RWPE1 (cell line): ENCODE measurements around the gene TSPAN15.

Source experiments
- CTCF ChIA-PET: fragments of 350-600 bp; sonication (Branson Sonifier 250); formaldehyde crosslinking; extraction: SDS; loops from one replicate; lab custom pipeline; 2021; lab: Yijun Ruan, JAX
- POLR2A ChIA-PET: fragments of 400-600 bp; formaldehyde crosslinking; extraction: SDS; loops from one replicate; lab custom pipeline; 2020; ENCODE audit warnings: antibody characterized with exemption; ENCODE audit not compliant: low non-redundant PET; lab: Yijun Ruan, JAX
- DNase-seq: peaks from one replicate; pipeline ENCODE4 v3.0.0; 2012; ENCODE audit warnings: low spot score
- H3K27ac ChIP-seq: fragments of 450-650 bp; 2 replicates; pipeline ENCODE4 v1.5.1; 2017
- TF ChIP-seq, protein P1 (sequence below): fragments of 450-650 bp; conservative IDR thresholded peaks from 2 replicates; pipeline ENCODE4 v1.5.1; 2017; ENCODE audit warnings: low read depth, mild to moderate bottlenecking

The TSPAN15 gene

DNA sequence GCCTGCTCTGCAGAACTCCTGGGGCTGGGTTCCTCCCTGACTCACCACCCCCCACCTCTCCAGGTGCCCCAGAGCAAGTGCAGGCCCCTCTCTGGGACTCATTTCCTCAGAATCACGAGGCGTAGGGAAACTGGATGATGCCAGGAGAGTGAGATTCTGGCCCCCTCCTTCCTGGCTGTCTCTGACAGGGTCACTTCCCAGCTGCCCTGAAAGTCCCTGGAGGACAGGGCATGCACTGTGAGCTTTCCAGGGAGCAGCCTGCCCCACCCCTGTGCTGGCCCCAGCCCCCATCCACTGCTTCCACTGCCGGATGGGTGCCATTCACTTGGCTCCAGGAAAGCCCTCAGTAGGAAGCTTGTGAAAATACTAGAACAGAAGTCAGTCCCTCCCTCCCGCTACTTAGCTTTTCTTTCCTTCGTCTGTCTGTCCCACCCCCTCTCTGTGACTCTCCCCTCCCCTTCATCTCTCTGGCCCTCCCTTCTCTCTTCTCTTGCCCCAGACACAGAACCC, 44.9 kb upstream of the TSPAN15 start:
- POLR2A ChIA-PET: interaction anchor here (0.6 kb wide), 1 partner anchor 279 kb away, joined by 3 read pairs; no protein-coding TSS in a partner anchor
- peak overlapping the region; percentile 78 for H3K27ac ChIP-seq

DNA sequence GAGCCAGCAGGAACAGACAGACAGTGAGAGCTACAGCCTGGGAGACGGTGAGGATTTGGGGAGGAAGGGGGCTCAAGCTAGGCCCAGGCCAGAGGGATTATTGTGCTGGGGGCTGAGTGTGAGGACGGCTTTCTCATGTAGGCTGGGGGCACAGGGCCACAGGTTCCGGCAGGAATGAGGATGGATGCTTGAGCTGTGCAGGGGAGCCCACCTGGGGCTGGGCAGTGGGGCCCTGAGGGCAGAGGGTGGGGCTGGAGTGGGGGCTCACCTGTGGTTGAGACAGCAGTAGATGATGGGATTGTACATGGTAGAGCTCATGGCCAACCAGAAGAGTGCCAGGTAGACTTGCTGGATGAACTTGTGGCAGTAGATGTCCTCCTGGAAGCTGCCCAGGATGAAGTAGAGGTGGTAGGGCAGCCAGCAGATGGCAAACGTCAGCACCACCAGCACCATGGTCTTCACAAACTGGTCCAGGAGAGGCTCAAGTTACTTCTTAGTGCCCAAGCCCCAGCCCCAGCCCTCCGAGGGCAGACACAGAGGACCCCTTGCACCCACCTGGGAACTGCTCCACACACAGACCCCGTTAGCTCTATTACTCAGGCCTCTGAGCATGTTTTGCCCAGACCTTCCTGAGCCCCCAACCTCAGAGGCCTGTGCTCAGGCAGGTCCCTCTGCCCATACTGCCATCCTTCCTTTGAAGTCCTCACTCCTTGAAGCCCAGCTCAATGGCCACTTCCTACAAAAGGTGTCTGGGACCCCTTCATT, 44.3 kb upstream of the TSPAN15 start:
- POLR2A ChIA-PET: no interaction called here
- CTCF ChIA-PET: interaction anchor here (0.6 to 2.1 kb wide), 10 partner anchors 8 to 237 kb away, joined by 3 to 26 read pairs (median 3); no protein-coding TSS in a partner anchor
- TF ChIP-seq, protein P1, sequence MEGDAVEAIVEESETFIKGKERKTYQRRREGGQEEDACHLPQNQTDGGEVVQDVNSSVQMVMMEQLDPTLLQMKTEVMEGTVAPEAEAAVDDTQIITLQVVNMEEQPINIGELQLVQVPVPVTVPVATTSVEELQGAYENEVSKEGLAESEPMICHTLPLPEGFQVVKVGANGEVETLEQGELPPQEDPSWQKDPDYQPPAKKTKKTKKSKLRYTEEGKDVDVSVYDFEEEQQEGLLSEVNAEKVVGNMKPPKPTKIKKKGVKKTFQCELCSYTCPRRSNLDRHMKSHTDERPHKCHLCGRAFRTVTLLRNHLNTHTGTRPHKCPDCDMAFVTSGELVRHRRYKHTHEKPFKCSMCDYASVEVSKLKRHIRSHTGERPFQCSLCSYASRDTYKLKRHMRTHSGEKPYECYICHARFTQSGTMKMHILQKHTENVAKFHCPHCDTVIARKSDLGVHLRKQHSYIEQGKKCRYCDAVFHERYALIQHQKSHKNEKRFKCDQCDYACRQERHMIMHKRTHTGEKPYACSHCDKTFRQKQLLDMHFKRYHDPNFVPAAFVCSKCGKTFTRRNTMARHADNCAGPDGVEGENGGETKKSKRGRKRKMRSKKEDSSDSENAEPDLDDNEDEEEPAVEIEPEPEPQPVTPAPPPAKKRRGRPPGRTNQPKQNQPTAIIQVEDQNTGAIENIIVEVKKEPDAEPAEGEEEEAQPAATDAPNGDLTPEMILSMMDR: no peak
- H3K27ac ChIP-seq: peak overlapping the region; percentile 78
- no peak for DNase-seq

More for the DNA sequence above, 44.9 kb upstream of the TSPAN15 start:
- CTCF ChIA-PET: interaction anchor here (0.5 to 2.1 kb wide), 6 partner anchors 7 to 238 kb away, joined by 3 to 26 read pairs (median 4); no protein-coding TSS in a partner anchor
- no peak for DNase-seq
- TF ChIP-seq, protein P1: no peak

GRCh38 chr10:69407621-69408301, 43.5 kb upstream of the TSPAN15 start:
- peak overlapping the region; percentile 78 for H3K27ac ChIP-seq

DNA sequence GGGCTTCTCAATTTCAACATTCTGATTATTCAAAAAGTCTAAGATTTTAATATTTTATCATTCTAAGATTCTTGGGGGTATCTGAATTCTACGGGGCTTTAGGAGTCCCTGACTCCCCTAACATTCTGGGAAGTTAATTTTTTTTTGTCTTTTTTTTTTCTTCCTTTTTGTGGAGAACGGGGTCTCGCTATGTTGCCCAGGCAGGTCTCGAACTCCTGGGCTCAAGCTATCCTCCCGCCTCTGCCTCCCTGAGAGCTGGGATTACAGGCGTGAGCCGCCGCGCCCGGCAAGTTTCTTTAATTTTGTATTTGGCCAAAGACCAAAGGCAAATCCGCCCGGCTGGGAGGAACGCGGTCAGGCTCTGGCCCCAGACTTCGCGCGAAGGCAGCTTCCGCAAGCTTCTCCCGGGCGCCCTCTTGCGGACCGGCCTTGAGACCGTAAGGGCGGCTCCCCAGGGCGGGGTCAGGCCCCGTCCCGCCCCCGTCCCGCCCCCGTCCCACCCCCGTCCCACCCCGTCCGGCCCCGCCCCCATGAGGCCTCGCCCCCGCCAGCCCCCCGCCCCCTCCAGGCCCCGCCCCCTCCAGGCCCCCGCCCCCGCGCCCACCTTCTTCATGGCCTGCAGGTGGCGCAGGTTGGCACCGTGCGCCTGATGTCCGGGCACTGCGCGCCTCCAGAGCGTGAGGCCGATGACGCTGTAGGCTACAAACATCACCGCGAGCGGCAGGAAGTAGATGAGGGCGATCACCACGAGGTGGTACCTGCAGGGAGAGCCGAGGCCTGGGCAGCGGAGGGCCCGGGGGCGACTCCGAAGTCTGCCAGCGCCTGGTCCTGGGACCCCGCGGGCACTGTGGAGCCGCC, 42.7 kb upstream of the TSPAN15 start:
- H3K27ac ChIP-seq: peak overlapping the region; percentile 78
- CTCF ChIA-PET: interaction anchor here (0.5 to 2.1 kb wide), 35 partner anchors 9 to 1180 kb away, joined by 3 to 26 read pairs (median 3); no protein-coding TSS in a partner anchor
- POLR2A ChIA-PET: interaction anchor here (0.6 kb wide), 1 partner anchor 32 kb away, joined by 3 read pairs; no protein-coding TSS in a partner anchor
- TF ChIP-seq, protein P1: peak; percentile 79
- peak; percentile 97 for DNase-seq

More at GRCh38 chr10:69407621-69408301, 43.5 kb upstream of the TSPAN15 start:
- TF ChIP-seq, protein P1: no peak
- POLR2A ChIA-PET: interaction anchor here (0.6 kb wide), 1 partner anchor 31 kb away, joined by 3 read pairs; no protein-coding TSS in a partner anchor
- CTCF ChIA-PET: interaction anchor here (0.5 to 2.1 kb wide), 40 partner anchors 8 to 1181 kb away, joined by 3 to 26 read pairs (median 3); no protein-coding TSS in a partner anchor
- no peak for DNase-seq

- CTCF ChIA-PET: interaction anchor here (1.0 to 1.2 kb wide), 4 partner anchors 17 to 404 kb away, joined by 4 to 6 read pairs (median 4); no protein-coding TSS in a partner anchor
- POLR2A ChIA-PET: no interaction called here
- no peak for DNase-seq
- H3K27ac ChIP-seq: peak overlapping the region; percentile 78
- TF ChIP-seq, protein P1: no peak
Measured at GRCh38 chr10:69409176-69409495, 42.1 kb upstream of the TSPAN15 start.
